ENCODE data around the gene AVL9.
"Not testable (repeated sequence)": the region's sequence is repeated elsewhere in the genome, so short reads cannot be mapped to it uniquely, and the experiment has no call there.

AVL9 gene

DNA sequence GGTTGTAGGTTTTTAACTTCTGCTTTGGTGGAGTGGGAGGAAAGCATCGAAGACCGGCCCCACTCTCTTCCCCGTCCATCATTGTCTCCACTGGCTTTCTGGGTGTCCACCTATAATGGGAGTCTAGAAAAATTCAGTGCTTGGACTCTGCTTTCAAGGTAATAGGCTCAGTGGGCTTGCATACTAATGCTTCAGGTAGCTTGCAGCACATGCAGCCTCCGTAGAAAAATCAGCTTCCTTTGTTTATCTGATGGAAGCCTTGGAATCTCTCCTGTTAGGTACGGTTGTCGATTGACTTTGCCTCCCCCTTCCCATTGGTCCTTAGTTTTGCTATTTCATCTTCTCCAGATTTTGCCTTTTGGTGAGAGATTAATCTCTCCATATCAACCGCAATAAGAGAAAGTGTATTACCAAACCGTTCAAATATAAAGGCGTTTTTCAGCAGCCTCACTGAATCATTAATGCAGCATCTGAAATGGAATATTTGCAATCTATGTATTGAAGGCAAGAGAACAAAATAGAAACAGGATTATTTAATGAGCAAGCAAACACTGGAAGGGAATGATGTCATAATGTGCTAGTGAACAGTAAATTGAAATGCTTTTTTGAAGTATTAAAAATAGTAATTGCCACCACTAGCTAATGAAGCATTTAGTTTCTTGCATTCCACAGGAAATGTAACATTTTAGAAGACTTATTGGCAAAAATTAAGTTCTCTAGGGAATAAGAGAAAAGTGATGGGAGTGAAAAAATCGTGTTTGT is 944 bp downstream of the AVL9 start:
- DNase-seq (ENCODE audit: low read depth) = no peak

- DNase-seq (ENCODE audit: low read depth) = not testable (repeated sequence)
These were observed 4.5 kb downstream of the AVL9 start for GRCh38 chr7:32499755-32500154.

DNA sequence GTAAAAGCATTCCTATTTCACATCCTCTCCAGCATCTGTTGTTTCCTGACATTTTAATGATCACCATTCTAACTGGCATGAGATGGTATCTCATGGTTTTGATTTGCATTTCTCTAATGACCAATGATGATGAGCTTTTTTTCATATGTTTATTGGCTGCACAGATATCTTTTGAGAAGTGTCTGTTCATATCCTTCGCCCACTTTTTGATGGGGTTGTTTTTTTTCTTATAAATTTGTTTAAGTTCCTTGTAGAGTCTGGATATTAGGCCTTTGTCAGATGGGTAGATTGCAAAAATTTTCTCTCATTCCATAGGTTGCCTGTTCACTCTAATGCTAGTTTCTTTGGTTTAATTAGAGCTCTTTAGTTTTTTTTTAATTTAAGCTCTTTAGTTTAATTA is 4.9 kb downstream of the AVL9 start:
- not testable (repeated sequence) for DNase-seq (ENCODE audit: low read depth)

DNA sequence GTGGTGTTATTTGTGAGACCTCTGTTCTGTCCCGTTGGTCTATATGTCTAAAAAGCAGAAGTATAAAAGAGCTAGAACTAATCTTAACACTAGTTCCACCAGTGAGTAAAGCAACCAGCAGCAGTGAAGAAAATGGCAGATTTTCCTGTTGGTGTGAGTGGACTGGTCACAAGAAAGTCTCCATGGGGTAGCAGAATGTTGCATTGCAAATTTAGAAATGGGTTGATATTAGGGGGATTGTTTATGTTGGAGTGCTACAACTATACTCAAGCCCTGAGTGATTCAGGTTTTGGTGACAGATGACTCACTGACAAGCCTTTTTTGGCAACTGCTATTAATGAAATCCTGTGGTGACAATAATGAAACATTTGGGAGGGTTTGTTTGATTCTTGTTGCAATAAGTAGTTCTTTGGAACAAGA is 5.6 kb downstream of the AVL9 start:
- no peak for DNase-seq (ENCODE audit: low read depth)

DNA sequence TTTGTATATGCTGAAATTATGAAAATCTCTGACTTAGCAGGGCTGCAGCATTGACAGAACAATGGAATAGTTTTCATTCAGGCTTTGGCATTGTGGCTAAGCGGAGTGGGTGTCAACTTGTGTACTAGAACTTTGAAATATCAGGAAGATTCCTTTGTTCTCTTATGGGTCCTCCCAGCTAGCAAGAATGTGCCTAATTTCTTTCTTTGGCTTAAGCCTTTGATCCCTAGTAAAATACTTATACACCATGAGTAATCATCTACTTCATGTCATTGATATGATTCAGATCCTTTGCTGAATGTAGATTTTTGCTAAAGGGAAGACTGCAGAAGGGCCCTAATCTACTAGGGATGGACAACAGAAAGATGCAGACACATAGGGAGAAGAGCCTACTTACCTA is 6.2 kb downstream of the AVL9 start:
- DNase-seq (ENCODE audit: low read depth) = no peak

- DNase-seq (ENCODE audit: low read depth) = peak; percentile 12
These were observed 7.4 kb downstream of the AVL9 start for GRCh38 chr7:32502728-32503127.

GRCh38 chr7:32506266-32507054 is 11.2 kb downstream of the AVL9 start:
- no peak for DNase-seq (ENCODE audit: low read depth)

- no peak for DNase-seq (ENCODE audit: low read depth)
These were observed 12.1 kb downstream of the AVL9 start for GRCh38 chr7:32507414-32507813.

DNA sequence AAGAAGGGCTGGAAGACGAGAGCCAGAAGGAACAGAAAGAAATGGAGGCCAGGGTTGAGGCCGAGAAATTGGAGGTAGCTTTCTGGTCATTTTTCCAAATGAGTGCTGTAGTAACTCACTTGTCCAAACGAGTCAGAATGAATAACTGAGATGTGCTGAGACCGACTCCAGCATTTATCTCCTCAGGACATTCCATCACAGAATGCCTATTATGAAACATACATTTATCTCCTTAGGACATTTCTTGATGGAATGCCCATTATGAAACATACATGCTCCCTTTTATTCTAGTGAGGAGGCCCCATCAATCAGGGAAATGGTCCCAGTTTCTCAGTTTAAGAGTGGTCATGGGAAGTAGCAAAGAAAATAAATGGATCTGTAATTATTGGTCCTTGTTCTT is 16.5 kb downstream of the AVL9 start:
- no peak for DNase-seq (ENCODE audit: low read depth)

DNA sequence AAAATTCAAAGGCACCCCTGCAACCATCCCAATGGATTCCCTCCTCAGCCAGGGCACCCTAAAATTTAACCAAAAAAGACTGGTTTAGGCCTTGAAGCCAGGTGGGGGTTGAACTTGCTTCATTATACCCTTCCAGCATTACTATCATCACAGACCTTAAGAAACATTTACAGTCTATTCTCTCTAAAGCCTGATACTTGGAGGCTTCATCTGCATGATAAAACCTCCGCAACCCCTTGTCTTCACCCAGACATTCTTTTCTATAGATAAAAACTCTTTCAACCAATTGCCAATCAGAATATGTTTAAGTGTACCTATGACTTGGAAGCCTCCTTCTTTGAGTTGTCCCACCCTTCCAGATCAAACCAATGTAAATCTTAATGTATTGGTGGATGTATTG is 17.9 kb downstream of the AVL9 start:
- no peak for DNase-seq (ENCODE audit: low read depth)

- no peak for DNase-seq (ENCODE audit: low read depth)
These were observed 20.7 kb downstream of the AVL9 start for GRCh38 chr7:32515890-32516550.

- no peak for DNase-seq (ENCODE audit: low read depth)
These were observed 21.3 kb downstream of the AVL9 start for GRCh38 chr7:32516551-32517100.

- DNase-seq (ENCODE audit: low read depth) = no peak
These were observed 23.3 kb downstream of the AVL9 start for GRCh38 chr7:32518534-32519140.

DNA sequence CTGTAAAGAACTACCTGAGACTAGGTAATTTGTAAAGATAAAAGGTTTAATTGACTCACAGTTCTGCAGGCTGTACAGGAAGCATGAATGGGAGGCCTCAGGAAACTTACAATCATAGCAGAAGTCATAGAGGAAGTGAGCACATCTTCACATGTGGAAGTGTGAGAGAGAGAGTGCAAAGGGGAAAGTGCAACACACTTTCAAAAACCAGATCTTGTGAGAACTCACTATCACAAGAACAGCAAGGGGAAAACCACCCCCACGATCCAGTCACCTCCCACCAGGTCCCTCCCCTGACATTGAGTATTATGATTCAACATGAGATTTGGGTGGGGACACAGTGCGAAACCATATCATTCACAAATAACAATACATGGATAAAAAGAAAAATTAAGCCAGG is 24.5 kb downstream of the AVL9 start:
- DNase-seq (ENCODE audit: low read depth) = peak; percentile 3

DNA sequence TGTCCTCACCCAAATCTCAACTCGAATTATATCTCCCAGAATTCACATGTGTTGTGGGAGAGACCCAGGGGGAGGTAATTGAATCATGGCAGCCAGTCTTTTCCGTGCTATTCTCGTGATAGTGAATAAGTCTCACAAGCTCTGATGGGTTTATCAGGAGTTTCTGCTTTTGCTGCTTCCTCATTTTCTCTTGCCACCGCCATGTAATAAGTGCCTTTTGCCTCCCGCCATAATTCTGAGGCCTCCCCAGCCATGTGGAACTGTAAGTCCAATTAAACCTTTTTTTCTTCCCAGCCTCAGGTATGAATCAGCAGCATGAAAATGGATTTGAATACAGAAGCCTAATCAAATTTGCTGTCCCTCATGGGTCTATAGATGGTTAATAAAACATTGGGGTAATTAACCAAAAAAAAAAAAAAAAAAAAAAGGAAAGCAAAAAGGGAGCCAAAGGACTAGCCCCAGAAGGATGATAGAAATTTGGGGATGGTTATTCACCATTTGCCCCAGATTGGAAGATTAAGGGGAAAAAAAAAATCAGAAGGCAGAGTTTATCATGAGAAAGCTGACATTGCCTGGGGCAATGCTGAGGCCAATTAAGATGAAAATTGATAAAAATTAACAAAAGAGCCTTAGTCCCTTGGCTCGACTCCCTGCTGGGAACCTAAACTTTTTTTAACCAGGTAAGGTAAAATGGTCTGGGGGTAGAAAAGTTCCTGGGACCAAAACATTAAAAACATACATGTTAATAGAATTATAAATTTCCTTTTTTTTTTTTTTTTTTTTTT is 27.6 kb downstream of the AVL9 start:
- DNase-seq (ENCODE audit: low read depth) = no peak

DNA sequence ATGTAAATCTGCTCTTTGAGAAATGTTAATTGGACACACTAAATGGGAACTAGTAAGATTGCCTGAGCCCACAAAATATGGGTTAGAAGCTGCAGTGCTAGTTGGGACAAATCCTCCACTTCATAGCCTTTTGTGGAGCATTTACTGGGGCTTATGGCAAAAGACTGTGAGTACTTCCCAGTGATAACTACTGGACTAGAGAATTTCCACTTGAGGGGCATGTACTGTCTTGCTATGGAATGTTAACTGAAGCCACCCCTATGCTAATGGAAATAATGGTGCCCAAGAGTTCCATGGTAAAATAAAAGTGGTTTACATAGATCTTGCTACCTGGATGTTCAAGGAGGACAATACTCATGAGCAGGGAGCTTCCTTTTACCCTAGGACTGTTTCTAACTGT is 29.3 kb downstream of the AVL9 start:
- DNase-seq (ENCODE audit: low read depth) = no peak

- DNase-seq (ENCODE audit: low read depth) = no peak
These were observed 30.6 kb downstream of the AVL9 start for GRCh38 chr7:32525839-32526238.

- no peak for DNase-seq (ENCODE audit: low read depth)
These were observed 36.1 kb downstream of the AVL9 start for GRCh38 chr7:32531402-32531801.

- DNase-seq (ENCODE audit: low read depth) = no peak
These were observed 36.8 kb downstream of the AVL9 start for GRCh38 chr7:32532086-32532485.

GRCh38 chr7:32532716-32533115 is 37.4 kb downstream of the AVL9 start:
- DNase-seq (ENCODE audit: low read depth) = no peak

GRCh38 chr7:32533276-32534029 is 38.2 kb downstream of the AVL9 start:
- no peak for DNase-seq (ENCODE audit: low read depth)

Data from activated T-helper 9 cell treated with anti-CD3 and anti-CD28 coated beads, Interleukin-2, amount 50 U/mL, for 16 hours (primary cell).